MM.1S (cell line): ENCODE measurements around the gene SMIM35.

ENCODE experiments used
- CTCF ChIP-seq: fragments of 300-600 bp; sonication (generic); IDR thresholded peaks from 2 replicates; pipeline ENCODE4 v1.5.1; 2016; ENCODE audit warnings: antibody characterized with exemption, low read length, mixed read lengths
- EZH2phosphoT487 ChIP-seq: fragments of 300-600 bp; sonication (generic); IDR thresholded peaks from 2 replicates; pipeline ENCODE4 v1.6.1; 2018; ENCODE audit warnings: antibody characterized with exemption, low read length

GRCh38 chr11:118021146-118021545 is 65.6 kb downstream of the SMIM35 start:
- no peak for TF ChIP-seq CTCF
- no peak for TF ChIP-seq EZH2phosphoT487
